ENCODE measurements around the gene ZNF804A.

ZNF804A gene

GRCh38 chr2:184904991-184905390 lies 306.7 kb downstream of the ZNF804A start:
- H3K27me3 ChIP-seq (ENCODE audit: insufficient read depth, low read depth) = no peaks in the 10 kb centered on the region
- no peaks in the 10 kb centered on the region for H3K79me2 ChIP-seq (ENCODE audit: insufficient read depth, low read depth)
- TF ChIP-seq CTCF (conservative IDR thresholded peaks at IDR 0.05; ENCODE audit: low read depth, low read length) = no peak
- H2AFZ ChIP-seq (ENCODE audit: low read depth) = no peak overlapping the region
- no peaks in the 10 kb centered on the region for H3K4me1 ChIP-seq (ENCODE audit: low read depth, poor library complexity, severe bottlenecking)
- no peak overlapping the region for H3K9ac ChIP-seq
- H4K20me1 ChIP-seq (ENCODE audit: insufficient read depth) = no peaks in the 10 kb centered on the region
- H3K27ac ChIP-seq = no peak overlapping the region
- no peak overlapping the region for H3K4me3 ChIP-seq (IDR thresholded peaks at IDR 0.05; ENCODE audit: insufficient read depth, low read depth, low read length)
- no peaks in the 10 kb centered on the region for H3K36me3 ChIP-seq (ENCODE audit: insufficient read depth)
- H3K4me2 ChIP-seq = no peak overlapping the region

DNA sequence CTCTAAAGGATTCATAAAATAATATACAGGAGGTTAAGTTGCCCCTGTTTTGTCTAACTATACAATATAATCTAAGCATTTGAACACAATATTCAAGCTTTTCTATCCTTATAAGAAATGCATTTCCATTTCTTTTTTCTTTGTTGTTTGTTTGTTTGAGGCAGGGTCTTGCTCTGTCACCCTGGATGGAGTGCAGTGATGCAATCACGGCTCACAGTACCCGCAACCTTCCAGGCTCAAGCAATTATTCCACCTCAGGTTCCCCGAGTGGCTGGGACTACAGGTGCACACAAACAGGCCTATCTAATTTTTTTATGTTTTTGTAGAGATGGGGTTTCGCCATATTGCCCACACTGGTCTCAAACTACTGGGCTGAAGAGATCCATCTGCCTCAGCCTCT lies 307.8 kb downstream of the ZNF804A start:
- TF ChIP-seq CTCF (conservative IDR thresholded peaks at IDR 0.05; ENCODE audit: low read depth, low read length) = no peak
- Histone ChIP-seq H3K9ac (no peak overlapping the region), H2AFZ (ENCODE audit: low read depth) (no peak overlapping the region), H4K20me1 (ENCODE audit: insufficient read depth) (no peaks in the 10 kb centered on the region), H3K4me2 (no peak overlapping the region), H3K27ac (no peak overlapping the region), H3K79me2 (ENCODE audit: insufficient read depth, low read depth) (no peaks in the 10 kb centered on the region), H3K36me3 (ENCODE audit: insufficient read depth) (no peaks in the 10 kb centered on the region), H3K4me3 (IDR thresholded peaks at IDR 0.05; ENCODE audit: insufficient read depth, low read depth, low read length) (no peak overlapping the region), H3K4me1 (ENCODE audit: low read depth, poor library complexity, severe bottlenecking) (no peaks in the 10 kb centered on the region), H3K27me3 (ENCODE audit: insufficient read depth, low read depth) (no peaks in the 10 kb centered on the region)

- H3K4me1 ChIP-seq (ENCODE audit: low read depth, poor library complexity, severe bottlenecking) = no peaks in the 10 kb centered on the region
- no peak overlapping the region for H3K4me3 ChIP-seq (IDR thresholded peaks at IDR 0.05; ENCODE audit: insufficient read depth, low read depth, low read length)
- H3K4me2 ChIP-seq = no peak overlapping the region
- no peak for TF ChIP-seq CTCF (conservative IDR thresholded peaks at IDR 0.05; ENCODE audit: low read depth, low read length)
- no peak overlapping the region for H3K9ac ChIP-seq
- H3K79me2 ChIP-seq (ENCODE audit: insufficient read depth, low read depth) = no peaks in the 10 kb centered on the region
- no peaks in the 10 kb centered on the region for H3K27me3 ChIP-seq (ENCODE audit: insufficient read depth, low read depth)
- H2AFZ ChIP-seq (ENCODE audit: low read depth) = no peak overlapping the region
- H4K20me1 ChIP-seq (ENCODE audit: insufficient read depth) = no peaks in the 10 kb centered on the region
- no peaks in the 10 kb centered on the region for H3K36me3 ChIP-seq (ENCODE audit: insufficient read depth)
- H3K27ac ChIP-seq = no peak overlapping the region
These were observed 308.4 kb downstream of the ZNF804A start for GRCh38 chr2:184906709-184907108.

DNA sequence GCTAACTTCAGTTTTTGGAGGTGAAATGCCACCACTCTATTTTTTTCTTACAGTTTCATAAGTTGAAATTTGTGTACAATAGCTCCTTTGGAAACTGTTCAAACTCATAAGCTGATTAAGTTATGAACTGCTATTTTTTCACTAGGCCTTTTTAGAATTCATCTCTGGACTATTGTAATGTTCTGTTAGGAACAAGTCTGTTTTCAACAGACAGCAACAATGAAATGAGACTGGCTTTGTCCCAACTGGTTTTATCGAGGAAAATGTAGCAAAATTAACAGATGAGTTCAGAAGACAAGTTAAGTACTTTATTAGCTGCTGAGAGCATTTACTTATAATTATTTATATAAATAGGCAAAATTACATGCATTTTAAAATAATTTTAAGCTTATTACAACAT lies 310.6 kb downstream of the ZNF804A start:
- 0 out of 2 replicates have a peak, but pooled peaks cover 4% of the 10 kb centered on the region for H4K20me1 ChIP-seq (ENCODE audit: insufficient read depth)
- no peak for TF ChIP-seq CTCF (conservative IDR thresholded peaks at IDR 0.05; ENCODE audit: low read depth, low read length)
- H3K79me2 ChIP-seq (ENCODE audit: insufficient read depth, low read depth) = no peaks in the 10 kb centered on the region
- H3K36me3 ChIP-seq (ENCODE audit: insufficient read depth) = no peaks in the 10 kb centered on the region
- H3K27me3 ChIP-seq (ENCODE audit: insufficient read depth, low read depth) = no peaks in the 10 kb centered on the region
- no peak overlapping the region for H3K9ac ChIP-seq
- H3K4me2 ChIP-seq = no peak overlapping the region
- no peak overlapping the region for H3K4me3 ChIP-seq (IDR thresholded peaks at IDR 0.05; ENCODE audit: insufficient read depth, low read depth, low read length)
- H3K4me1 ChIP-seq (ENCODE audit: low read depth, poor library complexity, severe bottlenecking) = no peaks in the 10 kb centered on the region
- H3K27ac ChIP-seq = no peak overlapping the region
- H2AFZ ChIP-seq (ENCODE audit: low read depth) = no peak overlapping the region
